Measurements from ENCODE around the gene WDR36. TPM values are rescaled to one million over a fixed set of nuclear protein-coding genes. Genes with fewer than 3 reads are reported as not detected.

Gene WDR36
- total RNA-seq, 2 experiments from 2014 or later, result 22.0 to 22.4 TPM

DNA sequence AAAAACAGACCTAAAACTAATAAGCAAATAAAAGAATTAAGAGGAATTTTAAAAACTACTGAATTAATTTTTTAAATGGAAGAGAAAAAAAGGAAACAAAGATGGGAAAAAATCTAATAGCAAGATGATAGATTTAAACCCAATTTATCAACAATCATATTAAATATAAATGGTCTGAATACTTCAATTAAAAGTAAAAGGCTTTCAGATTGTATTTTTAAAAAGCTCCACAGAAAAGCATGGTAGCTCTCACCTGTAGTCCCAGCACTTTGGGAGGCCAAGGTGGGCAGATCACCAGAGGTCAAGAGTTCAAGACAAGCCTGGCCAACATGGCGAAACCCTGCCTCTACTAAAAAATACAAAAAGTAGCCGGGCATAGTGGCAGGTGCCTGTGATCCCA lies 32.0 kb upstream of the WDR36 start:
- H3K36me3 Mint-ChIP-seq (ENCODE audit: low read depth), result no peaks in the 10 kb centered on the region
- H3K27me3 Mint-ChIP-seq, result peaks cover 69% of the 10 kb centered on the region
- ChIA-PET POLR2A (no interaction called here), CTCF (no interaction called here)
- no peak overlapping the region for H3K4me3 ChIP-seq (ENCODE audit: low read length)
- H3K9me3 ChIP-seq (ENCODE audit: control insufficient read depth in 1 of 2, insufficient read depth in 1 of 2, low read length in 2 of 2), result no peaks in the 10 kb centered on the region
- H3K27ac Mint-ChIP-seq, result no peak overlapping the region
- intact Hi-C loops (cut with DNase I, micrococcal nuclease), result no loop called here
- ATAC-seq (ENCODE audit: poor library complexity), result no peak
- H3K9me3 Mint-ChIP-seq, result peaks cover 8% of the 10 kb centered on the region
- H3K4me1 Mint-ChIP-seq (ENCODE audit: low read depth), result no peaks in the 10 kb centered on the region
- no peak overlapping the region for H3K4me3 Mint-ChIP-seq
- peaks cover 8 to 31% of the 10 kb centered on the region in 2 experiments for H3K27me3 ChIP-seq (ENCODE audit: control insufficient read depth in 1 of 2, insufficient read depth in 2 of 2, low read length in 2 of 2)
- TF ChIP-seq, protein P1, sequence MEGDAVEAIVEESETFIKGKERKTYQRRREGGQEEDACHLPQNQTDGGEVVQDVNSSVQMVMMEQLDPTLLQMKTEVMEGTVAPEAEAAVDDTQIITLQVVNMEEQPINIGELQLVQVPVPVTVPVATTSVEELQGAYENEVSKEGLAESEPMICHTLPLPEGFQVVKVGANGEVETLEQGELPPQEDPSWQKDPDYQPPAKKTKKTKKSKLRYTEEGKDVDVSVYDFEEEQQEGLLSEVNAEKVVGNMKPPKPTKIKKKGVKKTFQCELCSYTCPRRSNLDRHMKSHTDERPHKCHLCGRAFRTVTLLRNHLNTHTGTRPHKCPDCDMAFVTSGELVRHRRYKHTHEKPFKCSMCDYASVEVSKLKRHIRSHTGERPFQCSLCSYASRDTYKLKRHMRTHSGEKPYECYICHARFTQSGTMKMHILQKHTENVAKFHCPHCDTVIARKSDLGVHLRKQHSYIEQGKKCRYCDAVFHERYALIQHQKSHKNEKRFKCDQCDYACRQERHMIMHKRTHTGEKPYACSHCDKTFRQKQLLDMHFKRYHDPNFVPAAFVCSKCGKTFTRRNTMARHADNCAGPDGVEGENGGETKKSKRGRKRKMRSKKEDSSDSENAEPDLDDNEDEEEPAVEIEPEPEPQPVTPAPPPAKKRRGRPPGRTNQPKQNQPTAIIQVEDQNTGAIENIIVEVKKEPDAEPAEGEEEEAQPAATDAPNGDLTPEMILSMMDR (IDR thresholded peaks at IDR 0.05), result no peak
- H3K4me1 ChIP-seq (ENCODE audit: insufficient read depth, low read length), result no peaks in the 10 kb centered on the region
- no peak overlapping the region for H3K27ac ChIP-seq (ENCODE audit: low read depth in 1 of 2, low read length in 2 of 2)
- H3K36me3 ChIP-seq (ENCODE audit: insufficient read depth, low read length), result no peaks in the 10 kb centered on the region
- DNase-seq, result no peak

DNA sequence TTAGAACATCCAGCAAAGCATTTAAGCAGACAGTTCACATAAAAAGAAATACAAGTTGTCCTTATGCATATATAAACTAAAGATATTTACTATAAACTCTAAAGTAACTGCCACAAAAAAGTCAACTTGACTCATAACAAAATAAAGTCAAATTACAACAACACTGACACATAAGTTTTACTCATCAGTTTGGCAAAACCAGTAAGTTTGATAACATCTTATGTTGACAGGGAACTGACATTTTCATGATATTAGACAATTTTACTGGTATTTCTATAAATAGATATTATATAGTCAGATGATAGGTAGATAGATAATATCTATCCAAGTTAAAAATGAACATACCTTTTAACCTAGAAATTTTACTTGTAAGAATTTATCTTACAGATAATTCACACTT lies 30.5 kb upstream of the WDR36 start:
- no peaks in the 10 kb centered on the region for H3K4me1 ChIP-seq (ENCODE audit: insufficient read depth, low read length)
- H3K27me3 ChIP-seq (ENCODE audit: control insufficient read depth in 1 of 2, insufficient read depth in 2 of 2, low read length in 2 of 2), result peaks cover 13 to 46% of the 10 kb centered on the region in 2 experiments
- no peaks in the 10 kb centered on the region for H3K9me3 ChIP-seq (ENCODE audit: control insufficient read depth in 1 of 2, insufficient read depth in 1 of 2, low read length in 2 of 2)
- ATAC-seq (ENCODE audit: poor library complexity) (no peak), DNase-seq (no peak)
- H3K36me3 ChIP-seq (ENCODE audit: insufficient read depth, low read length), result no peaks in the 10 kb centered on the region
- Mint-ChIP-seq H3K4me1 (ENCODE audit: low read depth) (no peaks in the 10 kb centered on the region), H3K27ac (no peak overlapping the region), H3K27me3 (peaks cover 70% of the 10 kb centered on the region), H3K9me3 (peaks cover 3% of the 10 kb centered on the region), H3K4me3 (no peak overlapping the region), H3K36me3 (ENCODE audit: low read depth) (no peaks in the 10 kb centered on the region)
- intact Hi-C loops (cut with DNase I, micrococcal nuclease), result no loop called here
- no peak overlapping the region for H3K27ac ChIP-seq (ENCODE audit: low read depth in 1 of 2, low read length in 2 of 2)
- POLR2A ChIA-PET, result interaction anchor here (0.8 kb wide), 1 partner anchor 331 kb away, joined by 3 read pairs; no protein-coding TSS in a partner anchor
- TF ChIP-seq, protein P1 (IDR thresholded peaks at IDR 0.05), result no peak
- H3K4me3 ChIP-seq (ENCODE audit: low read length), result no peak overlapping the region
- CTCF ChIA-PET, result no interaction called here

DNA sequence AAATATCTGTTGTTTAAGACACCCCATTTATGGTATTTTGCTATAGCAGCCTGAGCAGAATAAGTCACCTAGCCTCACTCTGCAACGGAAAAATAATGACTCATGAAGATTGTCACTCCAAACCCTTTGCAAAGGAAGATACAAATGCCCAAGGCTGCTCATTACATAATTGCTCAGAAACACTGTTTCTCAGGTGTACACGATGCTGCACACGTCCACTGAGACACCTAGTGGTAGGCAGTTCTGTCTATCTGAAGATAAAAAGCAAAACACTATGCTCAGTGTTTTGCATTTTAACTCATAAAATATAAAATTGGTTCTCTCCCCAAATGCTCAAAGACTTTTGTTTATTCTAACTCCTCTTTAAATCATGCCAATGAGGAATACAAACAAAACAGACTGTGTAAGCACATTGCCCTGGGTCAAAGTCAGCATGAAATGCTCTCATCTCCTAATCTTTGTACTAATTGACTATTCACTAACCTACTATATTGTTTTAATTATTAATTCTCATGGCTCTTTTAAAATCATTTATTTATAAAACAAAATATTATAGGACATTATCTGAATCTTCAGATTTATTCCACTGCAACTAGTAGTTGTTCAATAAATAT lies 28.3 kb upstream of the WDR36 start:
- TF ChIP-seq, protein P1 (IDR thresholded peaks at IDR 0.05), result no peak
- Mint-ChIP-seq H3K36me3 (ENCODE audit: low read depth) (no peaks in the 10 kb centered on the region), H3K27ac (no peak overlapping the region), H3K4me3 (no peak overlapping the region), H3K4me1 (ENCODE audit: low read depth) (no peaks in the 10 kb centered on the region), H3K9me3 (peaks cover 2% of the 10 kb centered on the region), H3K27me3 (peaks cover 70% of the 10 kb centered on the region)
- H3K27ac ChIP-seq (ENCODE audit: low read depth in 1 of 2, low read length in 2 of 2), result no peak overlapping the region
- no peaks in the 10 kb centered on the region for H3K4me1 ChIP-seq (ENCODE audit: insufficient read depth, low read length)
- DNase-seq, result no peak
- H3K4me3 ChIP-seq (ENCODE audit: low read length), result no peak overlapping the region
- POLR2A ChIA-PET, result no interaction called here
- CTCF ChIA-PET, result no interaction called here
- intact Hi-C loops (cut with DNase I, micrococcal nuclease), result no loop called here
- no peaks in the 10 kb centered on the region for H3K9me3 ChIP-seq (ENCODE audit: control insufficient read depth in 1 of 2, insufficient read depth in 1 of 2, low read length in 2 of 2)
- no peaks in the 10 kb centered on the region for H3K36me3 ChIP-seq (ENCODE audit: insufficient read depth, low read length)
- H3K27me3 ChIP-seq (ENCODE audit: control insufficient read depth in 1 of 2, insufficient read depth in 2 of 2, low read length in 2 of 2), result peaks cover 9 to 50% of the 10 kb centered on the region in 2 experiments
- no peak for ATAC-seq (ENCODE audit: poor library complexity)
